ENCODE measurements around the gene NID2. TPM values are rescaled to one million over a fixed set of nuclear protein-coding genes. Genes with fewer than 3 reads are reported as not detected.

The NID2 gene, protein sequence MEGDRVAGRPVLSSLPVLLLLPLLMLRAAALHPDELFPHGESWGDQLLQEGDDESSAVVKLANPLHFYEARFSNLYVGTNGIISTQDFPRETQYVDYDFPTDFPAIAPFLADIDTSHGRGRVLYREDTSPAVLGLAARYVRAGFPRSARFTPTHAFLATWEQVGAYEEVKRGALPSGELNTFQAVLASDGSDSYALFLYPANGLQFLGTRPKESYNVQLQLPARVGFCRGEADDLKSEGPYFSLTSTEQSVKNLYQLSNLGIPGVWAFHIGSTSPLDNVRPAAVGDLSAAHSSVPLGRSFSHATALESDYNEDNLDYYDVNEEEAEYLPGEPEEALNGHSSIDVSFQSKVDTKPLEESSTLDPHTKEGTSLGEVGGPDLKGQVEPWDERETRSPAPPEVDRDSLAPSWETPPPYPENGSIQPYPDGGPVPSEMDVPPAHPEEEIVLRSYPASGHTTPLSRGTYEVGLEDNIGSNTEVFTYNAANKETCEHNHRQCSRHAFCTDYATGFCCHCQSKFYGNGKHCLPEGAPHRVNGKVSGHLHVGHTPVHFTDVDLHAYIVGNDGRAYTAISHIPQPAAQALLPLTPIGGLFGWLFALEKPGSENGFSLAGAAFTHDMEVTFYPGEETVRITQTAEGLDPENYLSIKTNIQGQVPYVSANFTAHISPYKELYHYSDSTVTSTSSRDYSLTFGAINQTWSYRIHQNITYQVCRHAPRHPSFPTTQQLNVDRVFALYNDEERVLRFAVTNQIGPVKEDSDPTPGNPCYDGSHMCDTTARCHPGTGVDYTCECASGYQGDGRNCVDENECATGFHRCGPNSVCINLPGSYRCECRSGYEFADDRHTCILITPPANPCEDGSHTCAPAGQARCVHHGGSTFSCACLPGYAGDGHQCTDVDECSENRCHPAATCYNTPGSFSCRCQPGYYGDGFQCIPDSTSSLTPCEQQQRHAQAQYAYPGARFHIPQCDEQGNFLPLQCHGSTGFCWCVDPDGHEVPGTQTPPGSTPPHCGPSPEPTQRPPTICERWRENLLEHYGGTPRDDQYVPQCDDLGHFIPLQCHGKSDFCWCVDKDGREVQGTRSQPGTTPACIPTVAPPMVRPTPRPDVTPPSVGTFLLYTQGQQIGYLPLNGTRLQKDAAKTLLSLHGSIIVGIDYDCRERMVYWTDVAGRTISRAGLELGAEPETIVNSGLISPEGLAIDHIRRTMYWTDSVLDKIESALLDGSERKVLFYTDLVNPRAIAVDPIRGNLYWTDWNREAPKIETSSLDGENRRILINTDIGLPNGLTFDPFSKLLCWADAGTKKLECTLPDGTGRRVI (N-terminal part only)
- 1 to 10 TPM; 2.9 to 3.1 TPM for polyA plus RNA-seq

DNA sequence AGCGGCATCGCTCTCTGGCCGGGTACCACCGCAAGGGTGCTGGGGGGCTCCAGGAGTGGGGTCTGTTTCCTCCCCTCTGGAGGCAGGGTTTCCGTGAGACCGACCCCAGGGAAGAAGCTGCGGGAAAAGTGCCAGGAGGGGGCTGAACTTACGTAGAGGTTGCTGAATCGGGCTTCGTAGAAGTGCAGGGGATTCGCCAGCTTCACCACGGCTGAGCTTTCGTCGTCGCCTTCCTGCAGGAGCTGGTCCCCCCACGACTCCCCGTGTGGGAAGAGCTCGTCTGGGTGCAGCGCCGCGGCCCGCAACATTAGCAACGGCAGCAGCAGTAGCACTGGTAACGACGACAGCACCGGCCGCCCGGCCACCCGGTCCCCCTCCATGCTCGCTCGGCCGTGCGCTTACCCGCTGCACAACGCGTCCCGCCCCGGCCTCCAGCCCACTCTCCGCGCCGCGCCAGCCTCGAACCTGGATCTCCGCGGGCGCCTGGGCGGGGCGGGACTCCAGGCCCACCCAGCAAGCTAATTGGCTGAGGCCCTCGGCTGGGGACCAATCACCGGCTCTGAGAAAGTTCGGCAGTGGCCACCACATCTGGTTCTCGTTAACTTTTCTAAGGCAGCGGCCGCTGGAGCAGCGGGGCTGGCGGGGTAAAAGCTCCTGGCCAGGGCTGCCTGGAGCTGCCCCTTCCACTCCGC, at the start of gene NID2:
Gene NID2, minus strand, starts transcription at position 445 of the 692 bp plus-strand sequence. Its CDS starts 65 bp downstream, at position 380.
- Histone ChIP-seq H3K36me3 (ENCODE audit: control insufficient read depth in 2 of 2, insufficient read depth in 2 of 2, low read length in 1 of 2) (no peaks in the 10 kb centered on the region), H3K9me3 (ENCODE audit: control insufficient read depth in 2 of 2, insufficient read depth in 1 of 2, low read depth in 1 of 2, low read length in 1 of 2) (no peaks in the 10 kb centered on the region), H3K27me3 (ENCODE audit: control insufficient read depth in 1 of 2, insufficient read depth in 2 of 2, low read length in 2 of 2) (peaks cover 0 to 6% of the 10 kb centered on the region in 2 donors), H3K27ac (ENCODE audit: low read depth in 2 of 2, low read length in 1 of 2) (peak within 1 kb of the TSS; percentile 72), H3K4me1 (ENCODE audit: control insufficient read depth in 2 of 2, insufficient read depth in 2 of 2, low read length in 1 of 2) (peaks cover 9 to 11% of the 10 kb centered on the region in 2 donors), H3K4me3 (ENCODE audit: low read depth in 1 of 2, low read length in 2 of 2) (peak within 1 kb of the TSS; percentile 46 to 56)
- WGBS, 2 donors: 1% methylated on average over 52 to 57 of the region's 57 CpGs

DNA sequence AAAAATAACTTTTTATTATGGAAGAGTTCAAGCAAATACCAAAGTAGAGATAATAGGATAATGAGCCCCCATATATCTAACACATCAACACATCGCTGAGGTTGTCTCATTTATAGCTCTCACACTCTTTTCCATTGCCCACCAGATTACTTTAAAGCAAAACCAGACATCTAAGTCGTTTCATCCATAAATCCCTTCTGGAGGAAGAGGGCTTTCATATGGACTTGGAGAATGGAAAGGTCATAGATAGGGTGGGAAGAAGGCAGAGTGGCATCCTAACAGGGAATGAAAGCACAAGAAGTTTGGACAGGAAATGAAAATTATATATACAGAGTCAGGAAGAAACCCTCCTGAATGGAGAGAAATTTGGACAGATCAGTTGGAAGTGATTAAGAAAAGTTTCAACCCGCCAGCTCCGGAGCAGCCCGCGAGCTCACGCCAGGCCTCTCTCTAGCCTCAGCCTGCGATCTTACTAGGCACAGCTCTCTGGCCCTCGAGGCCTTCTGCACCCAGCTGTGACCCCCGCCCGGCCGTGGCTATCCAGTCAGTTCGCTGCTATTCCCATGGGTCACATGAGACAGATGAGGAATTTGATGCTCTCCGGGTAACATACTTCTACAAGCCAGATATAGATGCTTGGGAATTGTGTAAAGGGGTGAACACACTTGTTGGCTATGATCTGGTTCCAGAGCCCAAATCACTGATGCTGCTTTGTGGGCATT, 48.4 kb upstream of the NID2 start:
- no peaks in the 10 kb centered on the region for H3K36me3 ChIP-seq (ENCODE audit: control insufficient read depth in 2 of 2, insufficient read depth in 2 of 2, low read length in 1 of 2)
- no peak overlapping the region for H3K4me3 ChIP-seq (ENCODE audit: low read depth in 1 of 2, low read length in 2 of 2)
- no peak overlapping the region for H3K27ac ChIP-seq (ENCODE audit: low read depth in 2 of 2, low read length in 1 of 2)
- no peaks in the 10 kb centered on the region for H3K9me3 ChIP-seq (ENCODE audit: control insufficient read depth in 2 of 2, insufficient read depth in 1 of 2, low read depth in 1 of 2, low read length in 1 of 2)
- no peaks in the 10 kb centered on the region for H3K4me1 ChIP-seq (ENCODE audit: control insufficient read depth in 2 of 2, insufficient read depth in 2 of 2, low read length in 1 of 2)
- 72 to 76% methylated on average over 14 of the region's 14 CpGs for WGBS, 2 donors
- H3K27me3 ChIP-seq (ENCODE audit: control insufficient read depth in 1 of 2, insufficient read depth in 2 of 2, low read length in 2 of 2): no peaks in the 10 kb centered on the region

DNA sequence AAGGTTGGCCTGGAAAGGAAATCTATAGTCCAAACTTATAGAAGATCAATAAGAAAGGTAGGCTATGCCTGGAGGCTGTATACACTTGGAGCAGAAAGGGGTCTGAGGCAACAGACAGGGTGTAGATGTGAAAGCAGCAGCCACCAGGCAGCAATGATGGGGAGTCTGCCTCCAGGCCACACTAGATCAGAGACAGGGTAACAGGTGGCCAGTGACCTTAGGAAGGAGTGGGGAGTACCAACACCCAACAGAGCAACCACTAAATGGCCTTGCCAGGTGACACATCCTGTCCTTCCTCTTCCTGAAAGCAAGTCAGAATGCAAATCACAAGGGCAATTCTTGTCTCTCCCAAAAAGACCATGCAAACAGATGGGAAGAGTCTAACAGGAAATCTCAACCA, 46.4 kb upstream of the NID2 start:
- H3K4me3 ChIP-seq (ENCODE audit: low read depth in 1 of 2, low read length in 2 of 2): no peak overlapping the region
- no peak overlapping the region for H3K27ac ChIP-seq (ENCODE audit: low read depth in 2 of 2, low read length in 1 of 2)
- H3K27me3 ChIP-seq (ENCODE audit: control insufficient read depth in 1 of 2, insufficient read depth in 2 of 2, low read length in 2 of 2): no peaks in the 10 kb centered on the region
- H3K36me3 ChIP-seq (ENCODE audit: control insufficient read depth in 2 of 2, insufficient read depth in 2 of 2, low read length in 1 of 2): no peaks in the 10 kb centered on the region
- H3K4me1 ChIP-seq (ENCODE audit: control insufficient read depth in 2 of 2, insufficient read depth in 2 of 2, low read length in 1 of 2): no peaks in the 10 kb centered on the region
- H3K9me3 ChIP-seq (ENCODE audit: control insufficient read depth in 2 of 2, insufficient read depth in 1 of 2, low read depth in 1 of 2, low read length in 1 of 2): no peaks in the 10 kb centered on the region

DNA sequence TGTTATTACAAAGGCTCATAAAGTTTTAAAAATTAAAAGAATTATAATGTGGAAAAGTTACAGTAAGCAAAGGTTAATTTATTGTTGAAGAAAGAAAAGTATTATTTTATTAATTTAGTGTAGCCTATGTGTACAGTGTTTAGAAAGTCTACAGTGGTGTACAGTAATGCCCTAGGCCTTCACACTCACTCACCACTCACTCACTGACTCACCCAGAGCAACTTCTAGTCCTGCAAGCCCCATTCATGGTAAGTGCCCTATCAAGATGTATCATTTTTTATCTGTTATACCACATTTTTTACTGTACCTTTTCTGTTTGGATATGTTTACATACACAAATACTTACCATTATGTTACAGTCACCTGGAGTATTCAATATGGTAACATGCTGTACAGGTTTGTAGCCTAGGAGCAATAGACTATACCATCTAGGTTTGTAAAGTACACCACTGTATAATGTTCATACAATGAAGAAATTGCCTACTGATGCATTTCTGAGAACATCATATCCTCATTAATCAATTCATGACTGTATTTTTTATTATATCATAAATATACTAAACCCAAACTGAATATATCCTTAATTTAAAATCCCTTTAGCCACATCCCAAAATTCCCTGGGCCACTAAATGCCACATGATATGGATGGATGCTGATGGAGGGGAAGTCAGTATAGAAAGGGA, 43.6 kb upstream of the NID2 start:
- no peak overlapping the region for H3K4me3 ChIP-seq (ENCODE audit: low read depth in 1 of 2, low read length in 2 of 2)
- H3K4me1 ChIP-seq (ENCODE audit: control insufficient read depth in 2 of 2, insufficient read depth in 2 of 2, low read length in 1 of 2): no peaks in the 10 kb centered on the region
- H3K27ac ChIP-seq (ENCODE audit: low read depth in 2 of 2, low read length in 1 of 2): no peak overlapping the region
- no peaks in the 10 kb centered on the region for H3K27me3 ChIP-seq (ENCODE audit: control insufficient read depth in 1 of 2, insufficient read depth in 2 of 2, low read length in 2 of 2)
- no peaks in the 10 kb centered on the region for H3K36me3 ChIP-seq (ENCODE audit: control insufficient read depth in 2 of 2, insufficient read depth in 2 of 2, low read length in 1 of 2)
- H3K9me3 ChIP-seq (ENCODE audit: control insufficient read depth in 2 of 2, insufficient read depth in 1 of 2, low read depth in 1 of 2, low read length in 1 of 2): no peaks in the 10 kb centered on the region

DNA sequence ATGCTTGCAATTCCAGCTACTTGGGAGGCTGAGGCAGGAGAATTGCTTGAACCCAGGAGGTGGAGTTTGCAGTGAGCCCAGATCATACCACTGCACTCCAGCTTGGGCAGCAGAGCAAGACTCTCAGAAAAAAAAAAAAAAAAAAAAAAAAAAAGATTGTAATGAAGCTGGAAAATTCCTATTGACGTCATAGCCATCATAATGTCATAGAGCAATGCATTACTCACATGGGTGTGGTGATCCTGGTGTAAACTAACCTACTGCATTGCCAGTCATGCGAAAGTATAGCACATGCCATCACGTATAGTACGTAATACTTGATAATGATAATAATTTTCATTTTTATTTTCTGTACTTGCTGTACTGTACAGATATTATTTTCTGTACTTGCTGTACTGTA, 42.7 kb upstream of the NID2 start:
- no peak overlapping the region for H3K4me3 ChIP-seq (ENCODE audit: low read depth in 1 of 2, low read length in 2 of 2)
- H3K27ac ChIP-seq (ENCODE audit: low read depth in 2 of 2, low read length in 1 of 2): no peak overlapping the region
- WGBS, 2 donors: 71 to 75% methylated on average over 4 of the region's 4 CpGs

DNA sequence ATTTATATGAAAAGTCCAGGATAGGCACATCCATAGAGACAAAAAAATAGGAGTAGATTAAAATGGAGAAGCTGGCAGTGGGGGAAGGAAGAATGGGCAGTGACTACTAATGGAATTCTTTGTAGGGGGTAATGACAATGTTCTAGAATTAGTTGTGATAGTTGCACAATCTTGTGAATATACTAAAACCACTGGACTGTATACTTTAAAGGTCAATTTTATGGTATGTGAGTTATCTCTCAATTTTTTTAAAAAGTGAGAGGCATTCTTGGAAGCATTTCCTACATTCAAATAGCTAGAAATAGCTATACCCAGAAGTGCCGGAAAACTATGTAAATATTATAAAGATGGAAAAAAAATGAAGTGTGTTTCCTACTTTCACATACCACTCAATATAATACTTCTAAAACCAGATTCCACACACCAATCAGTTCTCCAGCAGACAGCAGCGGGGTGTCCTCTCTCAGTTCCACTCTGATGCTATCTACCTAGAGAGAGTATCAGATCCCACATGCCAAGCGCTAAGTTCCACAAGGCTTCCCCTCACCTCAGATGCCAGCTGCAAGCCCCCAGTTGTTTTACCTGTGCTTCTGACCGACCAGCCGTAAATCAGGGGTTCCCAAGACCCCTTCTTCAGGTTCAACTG, 41.7 kb upstream of the NID2 start:
- no peaks in the 10 kb centered on the region for H3K9me3 ChIP-seq (ENCODE audit: control insufficient read depth in 2 of 2, insufficient read depth in 1 of 2, low read depth in 1 of 2, low read length in 1 of 2)
- H3K27ac ChIP-seq (ENCODE audit: low read depth in 2 of 2, low read length in 1 of 2): no peak overlapping the region
- H3K4me3 ChIP-seq (ENCODE audit: low read depth in 1 of 2, low read length in 2 of 2): no peak overlapping the region
- H3K4me1 ChIP-seq (ENCODE audit: control insufficient read depth in 2 of 2, insufficient read depth in 2 of 2, low read length in 1 of 2): no peaks in the 10 kb centered on the region
- WGBS, 2 donors: 72 to 93% methylated on average over 5 of the region's 5 CpGs
- no peaks in the 10 kb centered on the region for H3K36me3 ChIP-seq (ENCODE audit: control insufficient read depth in 2 of 2, insufficient read depth in 2 of 2, low read length in 1 of 2)
- no peaks in the 10 kb centered on the region for H3K27me3 ChIP-seq (ENCODE audit: control insufficient read depth in 1 of 2, insufficient read depth in 2 of 2, low read length in 2 of 2)

More for the DNA sequence above, 42.7 kb upstream of the NID2 start:
- Histone ChIP-seq H3K36me3 (ENCODE audit: control insufficient read depth in 2 of 2, insufficient read depth in 2 of 2, low read length in 1 of 2) (no peaks in the 10 kb centered on the region), H3K27me3 (ENCODE audit: control insufficient read depth in 1 of 2, insufficient read depth in 2 of 2, low read length in 2 of 2) (no peaks in the 10 kb centered on the region), H3K9me3 (ENCODE audit: control insufficient read depth in 2 of 2, insufficient read depth in 1 of 2, low read depth in 1 of 2, low read length in 1 of 2) (no peaks in the 10 kb centered on the region), H3K4me1 (ENCODE audit: control insufficient read depth in 2 of 2, insufficient read depth in 2 of 2, low read length in 1 of 2) (no peaks in the 10 kb centered on the region)

DNA sequence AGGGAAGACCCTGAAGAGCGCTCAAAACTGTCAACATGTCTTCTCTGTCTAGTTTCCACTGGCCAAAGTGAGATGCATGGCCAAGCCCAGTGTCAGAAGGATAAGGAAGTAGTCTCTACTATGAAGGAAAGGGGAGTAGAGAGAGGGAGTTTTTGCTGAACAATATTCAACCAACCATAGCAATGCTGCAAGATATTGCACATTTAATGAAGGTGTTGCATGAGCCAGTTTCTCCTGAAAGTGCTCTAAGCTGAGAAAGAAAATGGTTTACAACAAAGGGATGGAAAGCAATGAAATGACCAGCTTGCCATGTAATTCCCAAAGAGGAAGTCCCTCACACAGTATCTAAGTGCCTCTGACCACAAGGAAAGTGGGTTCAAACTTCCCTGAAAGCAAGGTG, 40.0 kb upstream of the NID2 start:
- H3K4me1 ChIP-seq (ENCODE audit: control insufficient read depth in 2 of 2, insufficient read depth in 2 of 2, low read length in 1 of 2): no peaks in the 10 kb centered on the region
- 90 to 96% methylated on average over 1 of the region's 1 CpG for WGBS, 2 donors
- no peaks in the 10 kb centered on the region for H3K9me3 ChIP-seq (ENCODE audit: control insufficient read depth in 2 of 2, insufficient read depth in 1 of 2, low read depth in 1 of 2, low read length in 1 of 2)
- H3K36me3 ChIP-seq (ENCODE audit: control insufficient read depth in 2 of 2, insufficient read depth in 2 of 2, low read length in 1 of 2): no peaks in the 10 kb centered on the region
- no peak overlapping the region for H3K27ac ChIP-seq (ENCODE audit: low read depth in 2 of 2, low read length in 1 of 2)
- no peaks in the 10 kb centered on the region for H3K27me3 ChIP-seq (ENCODE audit: control insufficient read depth in 1 of 2, insufficient read depth in 2 of 2, low read length in 2 of 2)
- no peak overlapping the region for H3K4me3 ChIP-seq (ENCODE audit: low read depth in 1 of 2, low read length in 2 of 2)

DNA sequence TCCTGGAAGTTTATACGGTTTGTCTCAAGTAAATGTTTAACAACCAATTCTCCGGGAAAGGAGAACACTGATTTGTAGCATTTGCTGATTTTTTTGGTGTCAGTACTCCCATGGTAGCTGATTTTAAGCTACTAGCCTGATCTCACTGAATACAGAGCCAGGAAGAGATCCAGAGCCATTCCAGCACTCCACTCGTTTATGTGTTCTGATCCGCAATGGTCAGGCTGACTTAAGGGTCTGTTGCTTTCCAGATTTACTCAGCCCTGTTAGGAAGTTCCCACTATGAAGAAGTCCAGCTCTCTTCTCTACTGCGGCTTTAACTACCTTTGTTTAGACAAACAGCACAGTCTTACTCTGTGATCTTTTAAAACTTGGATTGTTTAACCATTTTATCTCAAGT, 38.0 kb upstream of the NID2 start:
- no peak overlapping the region for H3K27ac ChIP-seq (ENCODE audit: low read depth in 2 of 2, low read length in 1 of 2)
- H3K36me3 ChIP-seq (ENCODE audit: control insufficient read depth in 2 of 2, insufficient read depth in 2 of 2, low read length in 1 of 2): no peaks in the 10 kb centered on the region
- no peaks in the 10 kb centered on the region for H3K9me3 ChIP-seq (ENCODE audit: control insufficient read depth in 2 of 2, insufficient read depth in 1 of 2, low read depth in 1 of 2, low read length in 1 of 2)
- no peak overlapping the region for H3K4me3 ChIP-seq (ENCODE audit: low read depth in 1 of 2, low read length in 2 of 2)
- H3K4me1 ChIP-seq (ENCODE audit: control insufficient read depth in 2 of 2, insufficient read depth in 2 of 2, low read length in 1 of 2): no peaks in the 10 kb centered on the region
- WGBS, 2 donors: 53 to 59% methylated on average over 5 of the region's 5 CpGs
- no peaks in the 10 kb centered on the region for H3K27me3 ChIP-seq (ENCODE audit: control insufficient read depth in 1 of 2, insufficient read depth in 2 of 2, low read length in 2 of 2)
